HFF-Myc (cell line): ENCODE data around the gene CLDN15.

Experiments used
- DNase-seq: peaks from one replicate; pipeline ENCODE4 v3.0.0-alpha.2; 2011; ENCODE audit warnings: low read depth; ENCODE audit errors: extremely low read depth
- H3K4me3 ChIP-seq: replicated peaks from 2 replicates; pipeline ENCODE4 v1.5.1; 2011; ENCODE audit warnings: low read depth, mild to moderate bottlenecking, control low read depth, low read length
- TF ChIP-seq, protein P1 (sequence below): IDR thresholded peaks from 2 replicates; pipeline ENCODE4 v1.5.1; 2012; ENCODE audit warnings: mild to moderate bottlenecking, low read depth, low read length, control low read depth; ENCODE audit errors: missing control alignments

Gene CLDN15

DNA sequence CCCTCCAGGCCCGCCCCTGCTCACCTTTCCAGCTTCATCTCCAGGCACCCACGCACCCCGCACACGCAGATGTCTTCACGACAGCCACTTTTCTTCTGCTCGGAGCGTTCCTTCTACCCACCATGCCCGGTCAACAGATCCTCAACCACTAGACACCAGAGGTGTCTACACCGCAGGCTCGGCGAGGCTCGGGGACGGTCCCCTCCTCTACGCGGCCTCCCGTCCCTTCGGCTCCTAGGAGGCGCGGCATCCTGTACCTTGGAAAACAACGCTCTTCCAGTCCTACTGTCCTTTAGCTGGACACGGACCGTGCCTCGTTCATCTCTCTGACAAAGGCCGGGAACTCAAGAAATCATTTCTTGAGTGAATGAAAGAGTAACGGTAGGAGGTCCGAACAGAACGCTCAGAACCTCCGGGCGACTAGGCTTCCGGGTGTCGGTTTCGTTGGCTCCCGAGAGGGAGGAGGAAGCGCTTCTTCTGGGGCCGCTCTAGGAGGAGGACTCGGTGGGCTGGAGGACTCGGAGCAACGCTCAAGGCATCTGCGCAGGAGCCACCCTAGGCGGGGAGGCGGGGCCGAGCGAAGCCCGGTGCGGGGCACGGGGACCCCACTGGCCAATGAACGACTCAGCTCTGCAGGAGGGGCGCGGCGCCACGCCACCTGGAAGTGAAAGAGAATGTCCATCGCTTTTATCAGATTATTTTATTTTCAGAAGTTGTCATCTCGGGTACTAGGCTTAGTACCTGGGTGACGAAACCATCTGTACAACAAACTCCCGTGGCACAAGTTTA, 14.5 kb upstream of the CLDN15 start:
- H3K4me3 ChIP-seq = peak overlapping the region; percentile 96
- TF ChIP-seq, protein P1, sequence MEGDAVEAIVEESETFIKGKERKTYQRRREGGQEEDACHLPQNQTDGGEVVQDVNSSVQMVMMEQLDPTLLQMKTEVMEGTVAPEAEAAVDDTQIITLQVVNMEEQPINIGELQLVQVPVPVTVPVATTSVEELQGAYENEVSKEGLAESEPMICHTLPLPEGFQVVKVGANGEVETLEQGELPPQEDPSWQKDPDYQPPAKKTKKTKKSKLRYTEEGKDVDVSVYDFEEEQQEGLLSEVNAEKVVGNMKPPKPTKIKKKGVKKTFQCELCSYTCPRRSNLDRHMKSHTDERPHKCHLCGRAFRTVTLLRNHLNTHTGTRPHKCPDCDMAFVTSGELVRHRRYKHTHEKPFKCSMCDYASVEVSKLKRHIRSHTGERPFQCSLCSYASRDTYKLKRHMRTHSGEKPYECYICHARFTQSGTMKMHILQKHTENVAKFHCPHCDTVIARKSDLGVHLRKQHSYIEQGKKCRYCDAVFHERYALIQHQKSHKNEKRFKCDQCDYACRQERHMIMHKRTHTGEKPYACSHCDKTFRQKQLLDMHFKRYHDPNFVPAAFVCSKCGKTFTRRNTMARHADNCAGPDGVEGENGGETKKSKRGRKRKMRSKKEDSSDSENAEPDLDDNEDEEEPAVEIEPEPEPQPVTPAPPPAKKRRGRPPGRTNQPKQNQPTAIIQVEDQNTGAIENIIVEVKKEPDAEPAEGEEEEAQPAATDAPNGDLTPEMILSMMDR = no peak
- peak; percentile 88 for DNase-seq

DNA sequence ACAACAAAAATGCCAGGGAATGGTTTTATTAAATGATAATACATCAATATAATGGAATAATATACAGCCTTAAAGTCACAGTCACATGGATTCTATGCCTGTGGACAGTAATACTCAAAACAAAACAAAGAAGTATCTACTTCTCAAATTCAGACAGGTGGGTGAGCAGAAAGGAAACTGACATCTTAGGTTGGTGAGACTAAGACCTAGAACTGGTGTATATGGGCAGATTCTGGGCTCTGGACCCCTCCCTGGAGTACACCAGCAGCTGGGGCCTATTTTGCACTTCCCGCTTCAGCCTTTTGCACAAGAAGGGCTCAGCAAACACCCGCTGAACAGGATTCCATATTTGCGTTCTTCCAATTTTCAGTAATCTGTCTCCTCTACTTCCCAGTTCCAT, 12.7 kb upstream of the CLDN15 start:
- TF ChIP-seq, protein P1 = no peak
- H3K4me3 ChIP-seq = no peak overlapping the region
- DNase-seq = no peak

DNA sequence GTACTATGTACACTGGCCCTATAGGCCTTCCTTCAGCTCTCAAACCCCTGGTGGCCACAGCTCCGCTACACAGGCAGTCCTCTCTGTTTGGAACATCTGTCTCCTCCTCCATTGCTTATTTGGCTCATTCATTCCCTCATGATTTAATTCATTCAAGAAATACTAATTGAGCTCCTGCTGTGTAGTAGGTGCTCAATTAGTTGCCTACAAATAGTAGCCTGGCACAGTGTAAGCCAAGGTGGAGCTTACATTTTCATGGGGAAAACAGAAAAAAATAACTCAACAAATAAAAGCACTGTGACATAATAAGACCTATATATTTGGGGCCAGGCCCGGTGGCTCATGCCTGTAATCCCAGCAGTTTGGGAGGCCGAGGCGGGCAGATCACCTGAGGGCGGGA, 10.7 kb upstream of the CLDN15 start:
- TF ChIP-seq, protein P1 = no peak
- no peak overlapping the region for H3K4me3 ChIP-seq
- DNase-seq = no peak

DNA sequence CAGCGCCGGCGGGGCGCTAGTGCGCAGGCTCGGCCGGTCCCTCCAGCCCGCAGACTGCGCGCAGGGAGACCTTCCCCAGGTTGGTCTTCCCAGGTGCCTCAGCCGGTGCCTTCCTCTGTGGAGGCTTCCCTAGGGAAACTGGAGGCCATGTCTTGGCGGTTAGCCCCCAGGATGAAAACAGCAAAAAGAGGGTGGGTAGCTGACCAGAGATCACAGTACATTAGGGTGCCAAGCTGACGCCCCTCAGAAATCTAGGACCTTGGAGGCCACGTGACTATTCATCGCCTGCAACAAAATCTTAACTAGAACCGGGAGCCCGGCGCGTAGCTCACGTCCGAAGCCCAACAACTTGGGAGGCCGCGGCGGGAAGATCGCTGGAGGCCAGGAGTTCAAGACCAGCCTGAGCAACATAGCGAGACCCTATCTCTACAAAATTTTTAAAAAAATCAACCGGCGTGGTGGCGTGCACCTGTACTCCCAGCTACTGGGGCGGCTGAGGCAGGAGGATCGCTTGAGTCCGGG, 7.6 kb upstream of the CLDN15 start:
- H3K4me3 ChIP-seq = peak overlapping the region; percentile 69
- DNase-seq = no peak
- TF ChIP-seq, protein P1 = no peak

DNA sequence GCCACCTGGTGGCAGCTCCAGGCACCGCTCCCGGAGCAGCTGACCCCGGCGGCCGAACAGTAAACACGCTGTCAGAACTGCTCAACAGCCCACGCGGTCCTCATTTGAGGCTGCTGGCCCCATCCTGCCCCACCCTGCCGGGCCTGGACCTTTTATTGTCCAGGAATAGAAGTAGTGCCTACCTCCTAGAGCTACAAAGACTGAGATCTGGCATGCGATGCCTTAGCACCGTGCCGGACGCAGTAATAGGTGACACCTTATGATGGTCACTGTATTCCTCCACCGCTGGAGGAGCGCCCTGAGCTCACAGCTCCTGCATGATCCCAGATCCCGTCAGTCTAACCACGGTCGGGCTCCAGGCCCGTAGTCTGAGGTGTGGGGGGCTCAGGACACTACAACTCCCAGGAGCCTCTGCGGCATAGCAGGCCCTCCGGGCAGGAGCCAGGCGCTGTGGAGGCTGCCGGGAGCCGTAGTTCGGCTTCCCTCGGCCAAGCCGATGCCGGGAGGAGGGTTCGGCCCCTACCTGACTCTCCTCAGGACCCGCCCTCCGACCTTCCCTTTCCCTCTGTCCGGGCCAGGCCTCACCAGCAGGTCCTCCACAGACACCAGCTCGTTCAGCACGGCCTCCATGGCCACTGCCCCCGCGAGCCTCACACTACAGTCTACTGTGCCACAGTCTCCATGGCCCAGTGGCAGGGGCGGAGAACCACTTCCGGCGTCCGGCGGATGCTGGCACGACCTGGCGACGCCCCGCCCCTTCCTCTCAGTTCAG, 7.0 kb upstream of the CLDN15 start, which contains the start of gene FIS1:
Gene FIS1 (minus strand): TSS at position 707 of the 772 bp plus-strand sequence. CDS start 77 bp downstream, at position 630.
- TF ChIP-seq, protein P1 = peak; percentile 84
- DNase-seq = peak; percentile 56
- H3K4me3 ChIP-seq = peak within 1 kb of the TSS; percentile 69

DNA sequence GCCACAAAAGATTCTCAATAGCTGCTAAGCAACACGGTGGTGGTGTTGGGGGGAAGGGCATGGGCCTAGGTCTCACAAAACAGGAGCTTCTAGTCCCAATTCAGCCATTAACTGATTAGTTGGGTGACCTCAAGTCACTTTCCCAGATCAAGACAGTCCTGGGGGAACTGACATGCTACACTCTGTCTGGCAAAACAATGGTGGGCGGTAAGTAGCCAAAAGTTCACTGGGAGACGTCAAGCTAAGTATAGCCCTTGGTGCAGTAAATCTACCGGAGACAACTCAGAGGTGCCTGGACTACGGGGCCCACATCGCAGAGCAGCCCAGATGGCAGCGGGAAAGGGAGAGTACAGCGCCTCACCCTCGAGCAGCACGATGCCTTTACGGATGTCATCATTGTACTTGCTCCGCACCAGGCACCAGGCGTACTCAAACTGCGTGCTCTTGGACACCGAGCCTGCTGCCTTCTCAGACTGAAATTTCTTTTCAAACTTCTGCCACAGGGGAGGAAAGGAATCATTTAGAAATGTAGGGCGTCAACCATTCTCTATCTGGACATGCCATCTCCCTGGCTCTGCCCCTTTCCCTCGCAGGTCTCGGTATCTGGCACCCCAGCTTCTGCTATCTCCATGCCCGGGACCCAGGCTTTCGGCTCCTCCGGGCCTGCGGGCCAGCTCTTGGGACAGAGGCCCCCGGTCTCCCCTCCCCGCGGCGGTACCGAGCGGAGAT, 6.2 kb upstream of the CLDN15 start:
- TF ChIP-seq, protein P1 = no peak
- DNase-seq = no peak
- H3K4me3 ChIP-seq = peak overlapping the region; percentile 69
